Spleen (tissue), 7 donors: ENCODE data around the gene BMPR1A.

Source experiments
- CTCF ChIP-seq, 11 experiments: fragments of 200-600 bp in 7 of 11; fragments of 450-650 bp in 4 of 11; sonication (generic) in 4 of 11; IDR thresholded peaks in 8 of 11; conservative IDR thresholded peaks in 3 of 11; 1 replicate in 7 of 11; 2 replicates in 4 of 11; pipeline versions ENCODE4 v1.4.0 to v1.8.0; 2016 to 2021; ENCODE audit warnings: antibody characterized with exemption in 11 of 11, inconsistent platforms in 4 of 11, mild to moderate bottlenecking in 1 of 11
- POLR2A ChIP-seq, 3 donors: fragments of 450-650 bp; IDR thresholded peaks; one replicate each; pipeline ENCODE4 v1.5.1; 2017; ENCODE audit warnings: antibody characterized with exemption in 3 of 3, mild to moderate bottlenecking in 1 of 3
- POLR2AphosphoS5 ChIP-seq, 3 donors: sonication (generic); formaldehyde crosslinking; IDR thresholded peaks; one replicate each; pipeline ENCODE4 v1.5.1; 2017; ENCODE audit warnings: antibody characterized with exemption in 3 of 3
- donor health status: DM: no; HTN: no; CAD: no; lungs with moderate emphysema.
- donor health status: DM: no; HTN: no; CAD: no.
- donor health status: DM: no; HTN: no; CAD: no.

GRCh38 chr10:86862786-86863483 is 106.5 kb downstream of the BMPR1A start:
- no peak for TF ChIP-seq CTCF (IDR thresholded peaks at IDR 0.05 in 8 of 11, conservative IDR thresholded peaks at IDR 0.05 in 3 of 11)
- TF ChIP-seq POLR2A (IDR thresholded peaks at IDR 0.05), result no peak
- no peak for TF ChIP-seq POLR2AphosphoS5 (IDR thresholded peaks at IDR 0.05)
